H4 (cell line): ENCODE measurements around the gene GPR132. TPM values are rescaled to one million over a fixed set of nuclear protein-coding genes. Genes with fewer than 3 reads are reported as not detected.
"Not testable (repeated sequence)": the region's sequence is repeated elsewhere in the genome, so short reads cannot be mapped to it uniquely, and the experiment has no call there.

Experiments used
- DNase-seq: peaks from one replicate; pipeline ENCODE4 v3.0.0-alpha.2; 2015; ENCODE audit warnings: low spot score
- total RNA-seq: library from RNA; depleted of rRNA; stranded (reverse); fragments of >200 nt; shearing (Covaris generic); gene quantifications from 2 replicates; pipeline ENCODE4 v1.2.3, GENCODE V29; 2014

Gene GPR132
- total RNA-seq, 1 experiment from 2014 or later: 0.10 TPM

GRCh38 chr14:105075379-105076295 is 10.4 kb upstream of the GPR132 start:
- DNase-seq: no peak

DNA sequence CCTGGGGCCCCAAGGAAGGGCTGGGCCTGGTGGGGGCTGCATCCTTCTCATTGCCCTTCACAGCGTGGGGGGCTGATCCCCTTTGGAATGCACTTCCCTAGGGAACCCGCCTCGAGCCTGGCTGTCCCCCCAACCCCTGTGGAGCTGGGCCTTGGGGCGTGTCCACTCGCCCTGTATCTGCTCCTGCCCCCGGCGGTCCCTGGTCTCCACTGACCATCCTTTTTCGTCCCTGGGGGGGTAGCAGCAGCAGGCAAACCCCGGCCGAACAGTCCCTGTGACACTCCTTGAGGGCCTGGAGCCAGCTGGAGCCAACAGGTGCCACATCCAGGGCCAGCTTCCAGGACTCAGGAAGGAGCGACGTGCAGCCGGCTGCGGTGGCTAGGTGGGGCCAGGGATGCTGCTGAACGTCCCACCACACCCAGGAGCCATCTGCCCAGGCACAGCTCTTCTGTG is 9.4 kb upstream of the GPR132 start:
- DNase-seq: no peak

GRCh38 chr14:105073720-105074600 is 8.7 kb upstream of the GPR132 start:
- DNase-seq: no peak

DNA sequence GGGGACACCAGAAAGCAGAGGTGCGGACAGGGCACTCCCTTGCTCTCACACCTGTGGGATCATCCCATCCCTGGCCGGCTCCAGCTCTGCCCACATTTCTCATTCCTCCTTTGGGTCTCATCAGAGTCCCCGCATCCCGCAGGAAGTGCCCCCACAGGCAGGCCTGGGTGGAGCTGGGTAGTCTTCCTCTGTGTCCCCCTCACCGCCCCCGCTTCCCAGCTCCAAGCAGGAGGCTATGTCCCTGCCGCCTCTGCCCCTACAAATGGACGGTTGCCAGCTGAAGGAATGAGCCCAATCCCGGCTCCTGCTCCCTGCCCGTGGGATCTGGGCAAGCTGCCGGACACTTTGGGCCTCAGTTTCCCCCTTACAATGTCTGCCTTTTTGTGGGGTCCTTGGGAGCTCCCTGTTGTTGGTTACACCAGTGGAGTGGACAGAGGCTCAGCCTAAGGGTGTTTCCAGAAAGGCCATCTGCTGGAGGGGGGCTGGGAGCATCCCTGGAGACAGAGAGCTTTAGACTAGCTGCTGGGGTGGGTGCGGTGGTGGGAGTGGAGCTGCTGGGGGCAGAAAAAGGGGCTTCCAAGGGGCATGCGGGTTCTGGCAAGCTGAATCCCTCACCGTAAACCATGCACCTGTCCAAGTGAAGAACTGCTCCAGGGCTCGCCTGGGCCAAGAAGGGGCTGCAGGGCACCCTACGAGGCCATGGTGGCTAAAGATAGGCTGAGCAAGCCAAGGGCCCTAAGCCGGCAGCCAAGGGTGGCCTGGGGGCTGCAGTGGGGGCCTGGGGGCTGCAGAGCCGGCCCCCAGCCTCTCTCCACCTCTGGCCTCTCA is 7.9 kb upstream of the GPR132 start:
- DNase-seq: no peak

- no peak for DNase-seq
These were observed 7.2 kb upstream of the GPR132 start for GRCh38 chr14:105072381-105072861.

DNA sequence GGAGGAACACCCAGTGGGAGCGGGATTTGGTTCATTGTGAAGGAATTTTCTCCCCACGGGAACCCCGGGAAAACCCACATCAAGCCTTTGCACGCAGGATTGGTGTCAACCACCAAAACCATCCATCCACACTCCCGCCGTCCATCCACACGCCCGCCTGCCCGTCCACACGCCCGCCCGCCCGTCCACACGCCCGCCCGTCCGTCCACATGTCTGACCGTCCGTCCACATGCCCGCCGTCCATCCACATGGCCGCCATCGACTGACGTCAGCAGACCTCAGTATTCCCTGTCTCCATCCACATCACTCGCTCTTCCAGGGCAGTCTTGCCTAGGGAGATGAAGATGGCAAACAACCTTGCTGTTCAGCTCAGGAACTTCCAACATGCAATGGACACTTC is 6.7 kb upstream of the GPR132 start:
- no peak for DNase-seq

- DNase-seq: no peak
These were observed 6.1 kb upstream of the GPR132 start for GRCh38 chr14:105071326-105071725.

- DNase-seq: no peak
These were observed 5.5 kb upstream of the GPR132 start for GRCh38 chr14:105070760-105071137.

DNA sequence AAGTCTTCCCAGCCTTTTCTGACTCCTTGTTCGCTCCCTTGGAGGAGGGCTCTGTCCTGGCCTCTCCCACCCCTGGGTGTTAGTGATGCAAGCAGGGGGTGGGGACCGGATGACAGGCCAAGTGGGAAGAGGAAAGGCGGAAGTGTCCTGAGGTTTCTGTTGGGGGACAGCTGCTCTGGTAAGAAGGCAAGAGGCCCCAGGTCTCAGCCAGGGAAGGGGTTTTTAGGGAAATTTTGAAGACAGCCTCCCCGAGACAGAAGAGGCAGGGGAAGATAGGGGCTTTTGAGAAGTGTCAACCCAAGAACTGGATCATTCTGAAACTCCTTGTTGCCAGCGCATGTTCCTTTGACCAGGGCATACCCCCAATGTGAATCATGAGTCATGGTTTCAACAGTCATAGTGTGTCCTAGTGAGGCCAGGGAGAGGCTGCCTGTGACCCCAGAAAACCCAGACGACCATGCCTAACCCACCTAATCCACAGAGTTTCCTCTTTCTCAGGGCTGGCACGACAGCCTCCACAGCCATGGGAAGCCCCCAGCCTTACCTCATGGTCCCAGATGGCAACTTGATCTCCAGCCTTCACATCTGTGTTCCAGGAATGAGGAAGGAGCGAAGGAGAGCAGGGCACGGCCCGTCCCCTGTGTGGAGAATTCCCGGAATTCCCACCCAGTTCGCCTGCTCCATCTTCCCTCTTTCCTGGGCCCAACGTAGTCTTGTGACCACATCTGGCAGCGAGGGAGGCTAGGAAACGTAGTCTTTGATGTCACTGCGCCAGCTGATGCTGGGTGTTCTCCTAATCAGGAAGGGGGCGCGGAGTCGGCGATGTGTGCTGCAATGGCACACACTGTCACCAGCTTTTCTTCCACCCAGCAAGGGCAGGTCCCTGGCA is 4.9 kb upstream of the GPR132 start:
- no peak for DNase-seq

DNA sequence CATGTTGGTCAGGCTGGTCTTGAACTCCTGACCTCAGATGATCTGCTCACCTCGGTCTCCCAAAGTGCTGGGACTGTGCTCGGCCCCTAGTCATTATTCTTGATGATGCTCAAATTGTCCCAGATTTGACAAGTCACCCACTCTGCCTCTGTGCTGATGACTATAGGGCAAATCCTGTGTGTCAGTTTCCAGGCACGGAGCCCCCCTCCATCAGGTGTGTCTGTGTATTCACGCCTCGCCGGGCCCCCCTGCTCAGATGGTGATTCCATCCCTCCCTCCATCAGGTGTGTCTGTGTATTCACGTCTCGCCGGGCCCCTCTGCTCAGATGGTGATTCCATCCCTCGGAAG is 4.3 kb upstream of the GPR132 start:
- no peak for DNase-seq

GRCh38 chr14:105068818-105069217 is 3.6 kb upstream of the GPR132 start:
- no peak for DNase-seq

- no peak for DNase-seq
These were observed 2.7 kb upstream of the GPR132 start for GRCh38 chr14:105067969-105068301.

- DNase-seq: no peak
These were observed 2.1 kb upstream of the GPR132 start for GRCh38 chr14:105067140-105067968.

GRCh38 chr14:105066240-105067071 is 1.2 kb upstream of the GPR132 start:
- DNase-seq: no peak

- DNase-seq: no peak
These were observed 498 bp downstream of the GPR132 start for GRCh38 chr14:105064721-105065143.

- no peak for DNase-seq
These were observed 1.2 kb downstream of the GPR132 start for GRCh38 chr14:105064001-105064400.

GRCh38 chr14:105063506-105063905 is 1.7 kb downstream of the GPR132 start:
- DNase-seq: not testable (repeated sequence)

DNA sequence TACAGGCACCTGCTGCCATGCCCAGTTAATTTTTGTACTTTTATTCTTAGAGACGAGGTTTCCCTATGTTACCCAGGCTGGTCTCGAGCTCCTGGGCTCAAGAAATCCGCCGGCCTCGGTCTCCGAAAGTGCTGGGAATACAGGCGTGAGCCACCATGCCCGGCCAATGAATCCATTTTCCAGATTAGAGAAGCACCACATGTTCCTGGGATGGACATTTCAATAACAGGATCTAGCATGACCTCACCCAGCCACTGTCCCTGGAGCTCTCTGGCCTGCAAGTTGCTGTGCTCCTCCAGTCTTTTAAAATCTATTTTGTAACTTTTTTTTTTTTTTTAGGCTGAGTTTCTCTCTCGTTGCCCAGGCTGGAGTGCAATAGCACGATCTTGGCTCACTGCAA is 2.2 kb downstream of the GPR132 start:
- DNase-seq: no peak

DNA sequence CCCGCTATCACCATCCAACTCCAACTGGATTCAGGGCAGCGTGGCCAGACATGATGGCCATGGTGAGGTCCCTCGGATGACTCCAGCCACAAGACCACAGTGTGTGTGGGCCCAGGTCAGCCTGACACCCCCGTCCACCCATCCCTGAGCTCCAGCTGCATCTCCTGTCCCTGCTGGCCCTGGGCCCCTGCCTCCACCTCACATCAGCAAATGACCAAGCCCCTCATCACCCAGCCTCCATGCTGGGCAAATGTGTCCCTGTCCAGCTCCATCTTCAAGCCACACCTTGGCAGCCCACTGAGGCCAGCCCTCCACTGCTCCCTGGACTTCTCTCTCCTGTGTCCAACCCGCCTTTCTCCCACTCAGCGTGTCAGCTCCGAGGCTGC is 3.2 kb downstream of the GPR132 start:
- DNase-seq: no peak
